Sciatic nerve (tissue), 2 donors: ENCODE data around the gene RALGDS. TPM values are rescaled to one million over a fixed set of nuclear protein-coding genes. Genes with fewer than 3 reads are reported as not detected.

Experiments
- ATAC-seq: fragments of 200-7000 bp; cut with Tn5 transposase; one replicate; pipeline ENCODE4 v1.9.1; 2020; ENCODE audit warnings: mild to moderate bottlenecking, moderate library complexity
- DNase-seq: peaks from one replicate; pipeline ENCODE4 v3.0.0-alpha.2; 2020; ENCODE audit warnings: low spot score
- intact Hi-C: fragments of 100-400 bp; cut with DNase I; formaldehyde crosslinking; loops from one replicate; pipeline ENCODE4 v1.14.2; 2022
- total RNA-seq: library from RNA; stranded (reverse); fragmentation: NEBNext Ultra II Directional; extraction: Animal tissue kit (Norgen Biotek cat#: 25700); gene quantifications from one replicate; pipeline ENCODE4 v1.2.1, GENCODE V29; 2021
- donor health status: DM: no; HTN: no; CAD: no.
- donor health status: DM: no; HTN: no; CAD: no.

The RALGDS gene
- total RNA-seq, 1 donor from 2014 or later = 59.7 TPM

DNA sequence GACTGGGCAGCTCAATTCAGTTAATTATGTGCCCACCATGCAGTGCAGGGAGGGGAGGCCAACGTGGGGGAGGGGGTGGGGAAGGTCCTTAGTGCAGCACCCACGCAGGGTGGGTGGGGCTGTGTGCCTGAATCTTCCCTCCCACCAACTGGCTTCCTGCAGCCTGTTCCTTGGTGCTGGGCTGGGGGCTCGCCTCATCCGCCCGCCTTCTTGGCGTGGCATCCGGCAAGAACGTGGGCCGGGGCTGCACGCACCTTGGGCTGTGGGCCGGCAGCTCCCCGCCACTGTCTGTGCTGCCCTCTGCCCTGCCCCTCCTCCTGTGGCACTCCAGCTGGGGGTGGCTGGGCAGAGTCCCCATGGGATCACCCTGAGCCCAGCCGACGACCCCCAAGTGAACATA, 19.6 kb upstream of the RALGDS start:
- ATAC-seq (no peak), DNase-seq (no peak)
- intact Hi-C loops = loop anchor here (10.0 kb wide), 1 partner anchor 96 kb away; no protein-coding TSS in a partner anchor

DNA sequence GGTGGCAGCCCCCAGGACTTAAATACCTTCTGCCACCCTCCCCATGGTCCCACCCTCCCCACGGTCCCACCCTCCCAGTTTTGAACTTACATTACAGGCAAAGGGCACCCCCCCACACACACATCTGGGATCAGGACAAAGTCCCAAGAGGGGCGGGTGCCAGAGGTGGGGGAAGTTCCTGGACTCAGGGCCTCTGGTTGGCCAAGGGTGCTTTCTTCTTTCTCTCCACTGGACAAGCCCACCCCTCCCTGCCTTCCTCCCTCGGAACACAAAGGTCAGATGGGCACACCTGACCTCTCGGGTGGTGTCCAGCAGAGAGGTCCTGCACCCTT, 19.1 kb upstream of the RALGDS start:
- DNase-seq = no peak
- ATAC-seq = no peak
- intact Hi-C loops = loop anchor here (10.0 kb wide), 1 partner anchor 95 kb away; no protein-coding TSS in a partner anchor

- ATAC-seq (no peak), DNase-seq (no peak)
- intact Hi-C loops = loop anchor here (10.0 kb wide), 1 partner anchor 95 kb away; no protein-coding TSS in a partner anchor
Measured at GRCh38 chr9:133139246-133140173, 18.5 kb upstream of the RALGDS start.

- DNase-seq (no peak), ATAC-seq (peak; percentile 30)
- intact Hi-C loops = no loop called here
Measured at GRCh38 chr9:133137451-133138231, 16.6 kb upstream of the RALGDS start.

DNA sequence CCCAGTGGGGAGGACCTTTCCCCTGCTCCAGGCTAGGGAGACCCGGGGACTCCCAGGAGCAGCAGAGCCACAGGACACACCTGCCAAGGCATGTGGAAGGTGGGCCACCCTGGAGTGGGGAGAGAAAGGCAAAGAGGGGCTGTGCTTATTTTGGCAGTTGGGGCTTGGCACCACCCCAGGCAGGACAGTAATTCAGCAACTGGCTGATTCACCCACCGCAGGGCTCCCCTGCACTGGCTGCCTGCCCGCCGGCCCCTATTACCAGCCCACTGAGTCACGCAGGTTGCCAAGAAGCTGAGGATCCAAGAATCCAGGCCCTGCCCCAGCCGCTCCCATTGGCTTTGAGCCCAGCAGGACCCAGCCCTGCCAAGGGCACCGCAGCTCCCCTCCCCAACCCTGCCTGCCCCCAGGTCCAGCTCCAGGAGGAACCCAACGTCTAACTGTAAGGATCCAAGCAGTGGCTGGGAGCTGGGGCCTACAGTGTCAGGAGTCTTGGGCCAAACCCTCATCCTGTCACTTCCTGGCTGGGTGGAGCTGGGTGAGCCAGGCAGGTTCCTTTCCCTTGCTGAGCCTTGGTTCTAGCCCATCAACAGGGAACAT, 14.2 kb upstream of the RALGDS start:
- DNase-seq (no peak), ATAC-seq (no peak)
- intact Hi-C loops = no loop called here

DNA sequence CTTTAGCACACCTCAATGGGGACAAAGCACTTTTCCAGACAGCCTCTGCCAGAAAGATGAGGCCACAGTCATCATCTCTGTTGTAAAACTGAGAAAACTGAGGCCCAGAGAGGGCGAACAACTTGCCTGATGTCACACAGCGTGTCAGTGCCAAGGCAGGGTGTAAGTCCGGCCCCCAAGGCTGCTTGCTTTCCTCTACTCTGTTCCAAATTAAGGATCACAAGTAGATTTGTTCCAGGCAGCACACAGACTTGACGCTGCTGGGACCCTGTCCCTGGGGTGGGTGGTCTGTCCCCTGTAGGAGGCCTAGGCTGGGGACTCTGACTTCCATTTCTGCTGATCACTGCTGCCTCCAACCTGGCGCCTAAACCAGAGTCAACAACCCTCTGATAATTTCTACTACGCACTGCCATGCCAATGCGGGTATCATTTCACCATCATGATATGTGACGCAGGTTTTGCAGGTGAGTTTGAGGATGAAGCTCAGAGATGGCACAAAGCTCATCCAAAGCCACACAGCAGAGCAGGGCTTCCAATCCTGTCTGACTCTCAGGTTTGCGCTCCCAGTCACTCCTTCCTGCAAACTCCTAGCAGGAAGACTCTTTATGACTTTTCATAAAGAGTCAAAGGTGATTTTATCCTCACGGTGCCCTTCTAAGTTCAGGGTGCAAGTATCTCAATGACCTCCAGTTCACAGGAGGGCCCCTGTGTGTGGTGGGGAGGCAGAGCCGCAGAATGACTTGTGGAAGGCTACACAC, 13.5 kb upstream of the RALGDS start:
- DNase-seq (no peak), ATAC-seq (no peak)
- intact Hi-C loops = no loop called here

GRCh38 chr9:133133681-133134387, 12.8 kb upstream of the RALGDS start:
- intact Hi-C loops = no loop called here
- DNase-seq (no peak), ATAC-seq (peak; percentile 88)

DNA sequence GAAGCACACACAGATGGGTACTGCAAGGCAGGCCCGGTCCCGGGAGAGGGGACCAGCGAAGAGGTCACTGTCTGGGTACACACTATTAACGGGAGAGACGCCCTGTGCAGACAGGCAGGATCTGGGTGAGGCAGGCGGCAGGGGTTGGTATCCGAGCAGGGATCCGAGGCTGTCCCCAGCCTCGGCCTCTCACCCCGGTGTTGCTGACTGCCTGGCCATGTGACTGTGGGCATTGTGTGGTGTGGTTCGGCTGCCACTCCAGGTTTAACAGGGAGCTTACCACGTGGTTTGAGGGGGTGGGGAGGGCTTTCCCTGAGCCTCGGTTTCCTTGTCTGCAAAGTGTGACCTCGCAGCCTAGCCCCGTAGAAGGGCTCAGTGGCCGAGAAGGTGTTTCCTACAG, 11.1 kb upstream of the RALGDS start:
- intact Hi-C loops = no loop called here
- DNase-seq (no peak), ATAC-seq (no peak)

DNA sequence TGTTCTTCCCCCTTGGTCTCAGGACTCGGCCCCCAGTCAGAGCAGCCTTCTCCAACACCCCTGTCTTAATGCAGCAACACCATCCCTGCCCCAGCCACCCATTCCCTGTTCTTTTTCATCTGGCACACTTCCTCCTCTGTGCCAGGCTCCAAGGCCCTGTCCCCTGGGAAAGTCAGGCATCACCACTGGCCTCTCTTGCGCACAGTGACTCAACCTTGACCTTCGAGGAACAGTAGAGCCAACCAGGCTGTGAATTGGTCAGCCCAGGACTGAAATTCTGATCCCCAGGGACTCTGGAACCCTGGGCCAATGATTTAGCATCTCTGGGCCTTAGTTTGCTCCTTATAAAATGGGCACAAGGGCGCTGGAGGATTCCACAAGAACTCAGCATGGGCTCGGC, 10.5 kb upstream of the RALGDS start:
- DNase-seq (no peak), ATAC-seq (no peak)
- intact Hi-C loops = no loop called here

DNA sequence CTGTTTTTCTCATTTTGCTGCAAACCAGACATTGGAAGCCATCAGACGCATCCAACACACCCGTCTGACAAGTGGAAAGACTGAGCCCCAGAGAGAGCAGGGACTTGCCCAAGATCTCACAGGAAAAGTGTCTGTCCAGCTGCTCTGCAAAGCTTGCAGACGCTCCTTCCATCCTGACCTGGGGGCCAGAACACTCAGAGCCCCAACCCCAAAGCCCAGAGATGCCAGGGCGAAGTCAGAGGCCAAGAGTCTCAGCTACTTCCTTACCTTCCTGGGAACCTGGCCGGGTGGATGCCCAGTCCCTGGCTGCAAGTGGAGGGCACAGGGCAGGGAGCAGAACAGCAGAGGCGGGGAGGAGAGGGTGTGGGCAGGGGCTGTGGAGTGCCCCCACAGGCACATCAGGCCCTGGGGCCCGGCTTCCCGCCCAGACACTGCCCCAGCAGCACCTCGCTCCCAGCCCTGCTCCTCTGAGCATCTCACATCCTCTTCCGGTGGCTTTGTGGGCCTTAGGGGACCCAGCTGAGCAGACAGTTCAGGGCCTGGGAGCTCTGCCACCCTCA, 9.7 kb upstream of the RALGDS start:
- no peak for DNase-seq
- intact Hi-C loops = no loop called here
- ATAC-seq = no peak

GRCh38 chr9:133129001-133129795, 8.2 kb upstream of the RALGDS start:
- ATAC-seq = no peak
- no peak for DNase-seq
- intact Hi-C loops = no loop called here

GRCh38 chr9:133128152-133128551, 7.1 kb upstream of the RALGDS start:
- intact Hi-C loops = no loop called here
- DNase-seq (no peak), ATAC-seq (no peak)

DNA sequence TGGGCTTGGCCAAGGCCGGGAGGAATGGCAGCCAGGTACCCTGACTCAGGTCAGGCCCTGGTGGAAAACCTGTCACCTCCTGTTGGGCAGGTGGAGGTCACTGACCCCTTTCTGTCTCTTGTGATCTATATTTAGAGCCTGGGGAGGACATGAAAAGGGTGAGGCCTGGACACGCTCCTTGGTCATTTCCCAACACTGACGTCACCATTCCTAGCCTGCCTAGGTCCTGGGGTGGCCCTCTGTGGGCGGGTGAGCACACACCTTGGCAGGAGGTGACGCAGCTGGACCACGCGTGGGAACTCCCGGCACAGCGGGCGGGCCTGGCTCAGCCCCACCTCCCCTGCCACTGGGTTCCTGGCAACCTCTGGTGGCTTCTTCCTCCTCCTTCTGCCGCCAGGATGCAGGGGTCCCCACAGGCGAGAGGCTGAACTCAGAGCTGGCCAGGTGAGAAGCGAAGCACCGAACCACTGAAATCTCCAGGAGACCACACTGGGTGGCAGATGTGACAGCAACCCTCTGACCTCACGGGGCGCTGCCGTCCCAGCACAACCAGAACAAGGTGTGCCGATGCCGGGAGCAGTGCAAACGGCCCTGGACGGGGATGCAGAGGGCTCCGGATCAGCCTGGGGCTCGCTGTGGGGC, 6.4 kb upstream of the RALGDS start:
- peak; percentile 43 for ATAC-seq
- DNase-seq = no peak
- intact Hi-C loops = no loop called here

DNA sequence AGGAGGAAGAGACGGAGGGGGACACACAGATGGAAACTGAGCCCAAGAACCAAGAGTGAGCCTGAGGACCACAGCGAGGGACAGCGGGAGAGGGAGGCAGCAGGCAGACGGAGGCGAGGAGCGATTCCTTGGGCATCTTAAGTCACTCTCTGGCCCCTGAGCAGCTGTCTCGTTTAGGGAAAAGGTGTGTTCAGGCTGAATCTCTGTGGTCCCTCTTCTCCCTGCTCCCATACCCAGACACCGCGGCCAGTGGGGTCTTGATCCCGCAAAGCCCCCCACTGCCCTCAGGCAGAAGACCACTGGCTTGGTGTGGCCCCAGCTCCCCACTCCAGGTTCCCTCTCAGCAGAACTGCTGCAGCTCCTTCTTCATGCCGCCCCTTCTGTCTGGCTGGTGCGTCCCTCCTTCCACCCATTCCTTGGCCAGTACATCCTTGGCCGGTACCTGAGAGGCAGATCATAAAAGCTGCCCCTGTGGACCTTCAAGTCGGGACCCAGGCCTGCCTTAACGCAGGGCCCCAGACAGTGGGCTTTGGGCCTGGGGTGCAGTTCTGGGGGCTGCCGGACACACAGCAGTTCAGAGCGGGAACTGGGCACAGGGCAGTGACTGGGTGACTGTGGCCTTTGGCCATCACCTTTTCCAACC, 5.8 kb upstream of the RALGDS start:
- DNase-seq (no peak), ATAC-seq (peak; percentile 53)
- intact Hi-C loops = no loop called here

DNA sequence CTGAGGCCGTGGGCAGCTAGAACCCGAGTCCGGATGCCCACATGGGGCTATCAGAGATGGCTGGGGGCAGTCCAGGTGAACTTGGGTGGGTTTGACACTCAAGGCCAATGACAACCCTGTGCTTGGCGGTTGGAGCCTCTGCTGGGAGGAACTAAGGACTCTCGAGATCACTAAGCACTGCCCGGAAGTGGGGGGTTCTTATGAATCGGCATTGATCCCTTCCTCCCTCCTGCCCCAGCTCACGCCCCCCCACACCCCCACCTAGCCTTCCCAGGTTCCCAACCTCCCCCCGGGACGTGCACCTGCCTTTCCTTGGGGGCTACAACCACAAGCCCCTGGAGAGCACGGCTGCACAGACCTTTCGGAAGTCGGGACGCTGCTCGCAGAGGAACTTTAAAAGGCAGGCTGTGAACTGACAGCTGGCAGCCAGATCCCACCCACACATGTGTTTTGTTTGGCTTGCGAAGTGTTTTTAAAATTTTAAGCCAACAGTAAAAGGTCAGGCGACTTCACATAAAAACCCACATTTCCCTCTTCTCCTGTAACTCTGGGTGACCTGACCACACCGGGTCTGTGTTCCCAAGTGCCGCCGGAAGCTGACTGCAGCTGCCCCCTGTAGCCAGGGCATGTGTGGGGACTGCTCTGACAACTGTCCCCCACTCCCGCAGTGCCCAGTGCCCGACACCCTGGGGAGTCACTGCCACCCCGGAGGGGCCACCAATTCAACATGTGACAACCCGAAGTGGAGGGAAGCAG, 5.1 kb upstream of the RALGDS start:
- intact Hi-C loops = no loop called here
- DNase-seq = no peak
- peak; percentile 71 for ATAC-seq

DNA sequence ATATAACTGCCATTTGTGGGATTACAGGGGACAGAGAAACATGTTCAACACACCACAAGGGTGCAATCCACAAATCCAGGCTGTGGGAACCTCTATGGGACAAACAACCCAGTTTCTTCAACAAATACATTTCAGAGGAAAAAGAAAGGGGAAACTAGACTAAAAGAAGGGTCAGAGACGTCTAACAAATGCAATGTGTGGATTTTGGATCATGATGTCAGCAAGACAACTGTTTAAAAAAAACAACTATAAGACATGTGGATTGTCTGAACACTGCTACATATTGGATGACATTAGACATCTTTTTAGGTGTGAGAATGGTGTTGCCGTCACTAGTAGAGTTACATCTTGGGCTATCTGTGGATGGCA, 3.9 kb upstream of the RALGDS start:
- no peak for ATAC-seq
- intact Hi-C loops = no loop called here
- no peak for DNase-seq
